Measurements from ENCODE around the gene RBBP4. TPM values are rescaled to one million over a fixed set of nuclear protein-coding genes. Genes with fewer than 3 reads are reported as not detected.
"Not testable (repeated sequence)": the region's sequence is repeated elsewhere in the genome, so short reads cannot be mapped to it uniquely, and the experiment has no call there.

The RBBP4 gene
- total and polyA plus RNA-seq, 2 of the 13 experiments (the other 11 are each of a cell fraction or from before 2014, with no cell fraction given) = 64.4 to 166 TPM

GRCh38 chr1:32639489-32640075, 11.4 kb upstream of the RBBP4 start:
- Histone ChIP-seq H4K20me1 (ENCODE audit: insufficient read depth, low read length) (no peaks in the 10 kb centered on the region), H3K27me3 (ENCODE audit: control insufficient read depth in 1 of 2, insufficient read depth in 2 of 2, low read length in 2 of 2) (no peaks in the 10 kb centered on the region; a peak in 1 of 5 replicates), H3K79me2 (ENCODE audit: insufficient read depth, low read length) (peaks cover 39% of the 10 kb centered on the region), H3K27ac (ENCODE audit: extremely low read length, insufficient read depth, low read length) (no peak overlapping the region), H3K36me3 (replicated peaks in 1 of 2; ENCODE audit: control insufficient read depth in 1 of 2, insufficient read depth in 2 of 2, low read length in 2 of 2) (peaks cover 2 to 5% of the 10 kb centered on the region in 2 experiments; a peak in 2 of 5 replicates), H3K9ac (ENCODE audit: insufficient read depth, low read depth, low read length) (no peak overlapping the region), H3K4me3 (replicated peaks in 1 of 3; ENCODE audit: insufficient read depth in 1 of 3, low read depth in 2 of 3, low read length in 3 of 3) (no peak overlapping the region), H2AFZ (ENCODE audit: low read length) (no peak overlapping the region), H3K9me3 (ENCODE audit: low read length) (no peaks in the 10 kb centered on the region), H3K4me1 (ENCODE audit: insufficient read depth, low read length) (peaks cover 6% of the 10 kb centered on the region), H3K4me2 (ENCODE audit: low read depth, low read length) (no peak overlapping the region)
- WGBS (ENCODE audit: low lambda C conversion rate) = 94% methylated on average over 1 of the region's 1 CpG
- ChIA-PET POLR2A (interaction anchor here (3.0 kb wide), 1 partner anchor 11 kb away, joined by 12 read pairs; the partner anchor contains the start of genes RBBP4 and ZBTB8OS), CTCF (ENCODE audit: low intra/inter-chr PET ratio, low total read pairs) (no interaction called here)
- no TSS peak for BruUV-seq (replicated peaks)
- DNase-seq (ENCODE audit: low spot score) (no peak), FAIRE-seq (no peak), ATAC-seq (no peak)
- in situ Hi-C loops (cut with HindIII; ENCODE audit: extremely low pct_ligation_motif_present, low pct_unique_long_range_greater_than_20kb) (no loop called here), intact Hi-C loops (cut with micrococcal nuclease; ENCODE audit: unreplicated experiment) (no loop called here)
- TF ChIP-seq SIX1 (CRISPR knock-in tag; IDR thresholded peaks at IDR 0.05; ENCODE audit: borderline replicate concordance) (no peak), MZF1 (CRISPR knock-in tag; IDR thresholded peaks at IDR 0.05; ENCODE audit: borderline replicate concordance) (no peak)

DNA sequence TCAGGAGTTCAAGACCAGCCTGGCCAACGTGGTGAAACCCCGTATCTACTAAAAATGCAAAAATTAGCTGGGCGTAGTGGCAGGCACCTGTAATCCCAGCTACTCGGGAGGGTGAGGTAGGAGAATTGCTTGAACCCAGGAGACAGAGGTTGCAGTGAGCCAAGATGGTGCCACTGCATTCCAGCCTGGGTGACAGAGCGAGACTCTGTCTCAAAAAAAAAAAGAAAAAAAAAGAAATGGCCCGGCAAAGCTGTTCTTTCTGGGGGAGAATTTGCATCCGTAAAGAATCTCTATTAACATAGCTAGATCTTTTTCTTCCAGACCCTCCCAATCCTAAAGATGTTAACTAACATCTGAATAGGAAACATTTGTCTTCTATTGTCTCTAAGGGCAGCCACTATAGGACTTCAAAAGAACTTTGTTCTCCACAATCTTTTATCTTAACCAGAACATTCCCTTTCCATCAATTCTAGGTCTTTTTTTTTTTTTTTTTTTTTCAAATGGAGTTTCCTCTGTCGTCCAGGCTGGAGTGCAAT, 8.6 kb upstream of the RBBP4 start:
- POLR2A ChIA-PET; H3K36me3 ChIP-seq (replicated peaks in 1 of 2; ENCODE audit: control insufficient read depth in 1 of 2, insufficient read depth in 2 of 2, low read length in 2 of 2); DNase-seq (ENCODE audit: low spot score); BruUV-seq (replicated peaks); H3K4me2 ChIP-seq (ENCODE audit: low read depth, low read length); H3K4me3 ChIP-seq (replicated peaks in 1 of 3; ENCODE audit: insufficient read depth in 1 of 3, low read depth in 2 of 3, low read length in 3 of 3); H2AFZ ChIP-seq (ENCODE audit: low read length); FAIRE-seq; H3K27ac ChIP-seq (ENCODE audit: extremely low read length, insufficient read depth, low read length); H3K9ac ChIP-seq (ENCODE audit: insufficient read depth, low read depth, low read length); H3K27me3 ChIP-seq (ENCODE audit: control insufficient read depth in 1 of 2, insufficient read depth in 2 of 2, low read length in 2 of 2); CTCF ChIA-PET (ENCODE audit: low intra/inter-chr PET ratio, low total read pairs); in situ Hi-C loops (cut with HindIII; ENCODE audit: extremely low pct_ligation_motif_present, low pct_unique_long_range_greater_than_20kb); H4K20me1 ChIP-seq (ENCODE audit: insufficient read depth, low read length); ATAC-seq; H3K9me3 ChIP-seq (ENCODE audit: low read length); intact Hi-C loops (cut with micrococcal nuclease; ENCODE audit: unreplicated experiment): not testable (repeated sequence)
- peaks cover 48% of the 10 kb centered on the region for H3K79me2 ChIP-seq (ENCODE audit: insufficient read depth, low read length)
- 91% methylated on average over 8 of the region's 8 CpGs for WGBS (ENCODE audit: low lambda C conversion rate)
- peaks cover 21% of the 10 kb centered on the region for H3K4me1 ChIP-seq (ENCODE audit: insufficient read depth, low read length)
